GM19328 (cell line): ENCODE data around the gene ABCA3.

Source experiments
- ATAC-seq: cut with Tn5 transposase; IDR thresholded peaks from one replicate; pipeline ENCODE4 v1.9.1; 2021; ENCODE audit warnings: mild to moderate bottlenecking, moderate library complexity; ENCODE audit not compliant: unreplicated experiment

ABCA3 gene

DNA sequence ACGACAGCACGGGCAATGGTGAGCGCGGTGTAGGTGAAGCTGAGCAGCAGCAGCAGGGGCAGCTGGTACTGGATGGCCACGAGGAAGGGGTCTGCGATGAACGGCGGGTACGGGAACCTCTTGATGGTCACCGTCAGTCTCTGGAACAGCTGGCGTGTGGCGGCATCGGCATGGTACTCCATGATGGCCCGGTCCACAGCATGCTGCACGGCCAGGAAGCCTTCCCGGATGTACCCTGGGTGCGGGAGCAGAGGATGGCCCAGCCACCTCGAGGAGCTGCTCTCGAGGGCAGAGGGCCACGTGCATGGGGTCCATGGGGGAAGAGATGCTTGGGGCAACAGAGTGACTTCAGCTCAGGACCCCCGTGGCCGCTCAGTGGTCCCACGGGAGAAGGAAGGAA is 20.9 kb downstream of the ABCA3 start:
- no peak for ATAC-seq

DNA sequence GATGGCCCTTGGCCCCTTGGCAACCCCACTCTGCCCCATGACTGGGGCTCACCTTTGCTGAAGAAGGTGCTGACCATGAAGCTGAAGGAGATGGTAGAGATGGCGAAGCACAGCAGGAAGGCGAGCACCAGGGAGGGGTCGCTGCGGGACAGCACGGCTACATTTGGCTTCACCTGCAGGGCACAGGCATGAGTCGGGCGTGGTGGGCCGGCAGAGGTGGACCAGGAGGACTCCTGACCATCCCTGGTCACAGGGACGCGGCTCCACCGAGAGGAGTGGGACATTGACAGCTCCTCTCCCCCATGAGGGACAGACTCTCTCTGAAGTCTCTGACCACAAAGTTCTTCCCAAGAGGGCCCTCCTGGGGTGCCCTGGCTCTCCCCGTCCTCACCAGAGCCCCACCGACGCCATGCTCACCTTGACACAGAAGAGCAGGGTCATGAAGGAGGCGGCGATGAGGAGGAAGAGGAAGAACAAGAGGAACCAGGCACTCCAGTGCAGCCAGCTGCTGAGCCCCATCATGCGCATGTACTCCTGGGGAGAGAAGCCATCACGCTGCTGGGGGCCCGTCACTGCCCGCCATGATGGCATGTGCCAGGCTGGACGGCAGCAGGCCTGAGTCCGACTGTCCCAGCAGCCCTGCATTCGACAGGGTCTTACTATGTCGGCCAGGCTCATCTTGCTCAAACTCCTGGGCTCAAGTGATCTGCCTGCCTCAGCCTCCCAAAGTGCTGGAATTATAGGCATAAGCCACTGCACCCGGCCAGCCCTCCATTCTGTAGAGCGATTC is 23.1 kb downstream of the ABCA3 start:
- no peak for ATAC-seq

DNA sequence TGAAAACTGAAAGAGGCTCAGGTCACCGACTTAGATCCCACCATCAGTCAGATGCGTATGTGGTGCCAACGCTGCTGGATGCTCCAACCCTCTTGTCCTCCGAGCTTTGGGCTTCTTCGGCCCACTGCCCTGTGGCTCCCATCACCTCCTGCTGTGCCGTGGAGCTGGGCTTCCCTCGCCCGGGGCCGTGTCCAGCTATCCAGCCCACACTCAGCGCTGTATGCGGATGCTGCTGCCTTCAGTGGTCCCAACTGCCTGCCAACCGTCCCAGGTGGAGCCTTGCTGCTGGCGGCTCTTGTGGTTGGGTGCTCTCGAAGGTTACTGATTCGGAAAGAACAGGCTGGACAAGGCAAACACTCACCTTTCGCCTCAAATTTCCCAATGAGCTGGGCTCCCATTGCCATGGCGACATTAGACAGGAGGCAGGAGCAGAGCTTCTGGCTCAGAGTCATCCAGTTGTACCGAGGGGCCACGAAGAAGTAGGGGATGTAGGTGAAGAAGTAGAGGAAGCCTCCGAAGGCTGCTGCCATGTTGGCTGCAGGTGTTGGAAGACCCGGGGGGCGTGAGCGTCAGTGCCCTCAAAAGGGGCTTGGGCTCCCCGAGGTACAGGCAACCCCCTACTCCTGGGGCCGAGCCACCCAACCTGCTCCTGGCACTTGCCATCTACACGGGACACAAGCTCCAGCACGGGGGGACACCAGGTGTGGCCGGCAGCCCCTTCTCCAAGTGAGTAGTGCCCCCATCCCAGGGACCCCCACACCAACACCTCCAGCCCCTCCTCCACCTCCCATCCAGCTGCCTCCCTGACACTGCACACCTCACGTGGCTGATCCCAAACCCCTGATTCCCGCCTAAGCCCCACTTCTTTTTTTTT is 32.2 kb downstream of the ABCA3 start:
- no peak for ATAC-seq

DNA sequence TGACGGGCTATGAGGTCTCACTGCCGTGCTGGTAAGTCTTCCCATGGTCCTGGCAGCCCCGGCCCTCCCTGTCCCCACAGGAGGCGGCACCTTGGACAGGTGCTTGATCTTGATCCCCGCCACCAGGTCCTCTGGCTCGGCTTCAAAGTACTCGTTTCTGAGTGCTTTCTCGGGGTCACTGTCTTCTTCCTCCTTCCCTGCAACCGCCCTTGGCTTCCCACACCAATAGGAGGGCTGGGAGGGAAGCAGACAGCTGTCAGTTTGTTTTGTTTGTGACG is 40.7 kb downstream of the ABCA3 start:
- ATAC-seq: no peak

DNA sequence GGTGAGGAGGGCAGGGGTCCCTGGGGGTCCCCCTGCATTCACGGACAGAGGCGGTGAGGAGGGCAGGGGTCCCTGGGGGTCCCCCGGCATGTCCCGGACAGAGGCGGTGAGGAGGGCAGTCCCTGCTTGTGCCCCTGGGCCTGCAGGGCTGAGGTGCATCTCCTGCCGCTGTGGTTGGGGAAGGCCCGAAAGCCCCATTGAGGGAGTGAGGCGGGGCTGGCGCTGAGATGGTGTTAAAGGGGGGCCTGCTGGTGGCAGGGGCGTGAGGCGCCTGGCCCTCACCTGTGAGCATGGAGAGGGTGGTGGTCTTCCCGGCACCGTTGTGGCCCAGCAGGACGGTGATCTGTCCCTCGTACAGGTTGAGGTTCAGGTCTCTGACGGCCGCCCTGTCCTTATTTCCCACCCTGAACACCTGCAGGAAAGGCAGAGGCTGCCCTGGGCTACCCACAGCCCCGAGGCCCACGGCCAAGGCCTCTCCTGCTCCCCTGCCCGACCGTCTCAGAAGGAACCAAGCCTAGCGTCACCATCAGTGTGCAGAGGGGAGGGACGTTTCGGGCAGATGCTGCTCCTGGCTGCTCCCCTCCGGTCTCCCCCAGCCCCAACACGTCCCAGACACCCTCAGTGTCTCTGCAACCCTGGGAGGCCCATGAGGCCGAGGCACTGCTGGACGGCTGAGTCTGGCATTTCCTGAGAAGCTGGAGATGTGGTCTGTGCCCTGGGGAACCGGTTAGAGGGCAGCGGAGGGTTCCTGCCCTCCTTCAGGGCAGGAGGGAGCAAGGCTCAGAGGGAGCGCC is 41.2 kb downstream of the ABCA3 start:
- no peak for ATAC-seq

DNA sequence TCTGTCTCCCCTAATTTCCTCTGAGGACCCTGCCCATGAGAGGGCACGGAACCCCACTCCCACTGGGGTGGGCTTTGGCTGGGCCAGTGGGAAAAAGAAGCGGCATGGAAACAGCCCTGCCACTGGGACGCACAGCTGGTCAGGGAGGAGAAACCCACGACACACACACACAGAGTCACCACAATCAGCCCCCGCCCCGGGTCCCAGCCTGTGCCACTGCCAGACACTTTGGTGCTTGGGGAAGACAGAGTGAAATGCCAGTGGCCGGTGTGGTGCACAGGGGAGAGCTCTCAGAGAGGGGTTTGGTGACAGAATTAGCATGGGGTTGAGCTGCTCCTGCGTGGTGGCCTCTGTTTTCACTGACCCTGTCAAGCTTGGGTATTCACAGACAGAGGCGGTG is 41.9 kb downstream of the ABCA3 start:
- ATAC-seq: no peak

DNA sequence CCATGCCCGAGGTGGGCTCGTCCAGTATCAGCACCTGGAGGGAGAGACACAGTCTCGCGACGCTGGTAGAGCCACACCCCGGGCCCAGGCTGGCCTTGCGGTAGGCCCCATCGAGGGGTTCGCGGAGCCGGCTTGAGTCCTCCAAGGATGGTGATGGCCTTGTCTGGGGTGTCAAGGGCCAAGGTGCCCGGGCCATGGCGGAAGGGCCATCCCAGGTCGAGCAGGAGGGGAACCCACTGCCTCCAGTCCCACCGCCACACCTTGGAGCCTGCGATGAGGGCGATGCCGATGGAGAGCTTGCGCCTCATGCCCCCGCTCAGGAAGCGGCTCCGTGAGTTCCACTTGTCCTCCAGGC is 43.0 kb downstream of the ABCA3 start:
- no peak for ATAC-seq

DNA sequence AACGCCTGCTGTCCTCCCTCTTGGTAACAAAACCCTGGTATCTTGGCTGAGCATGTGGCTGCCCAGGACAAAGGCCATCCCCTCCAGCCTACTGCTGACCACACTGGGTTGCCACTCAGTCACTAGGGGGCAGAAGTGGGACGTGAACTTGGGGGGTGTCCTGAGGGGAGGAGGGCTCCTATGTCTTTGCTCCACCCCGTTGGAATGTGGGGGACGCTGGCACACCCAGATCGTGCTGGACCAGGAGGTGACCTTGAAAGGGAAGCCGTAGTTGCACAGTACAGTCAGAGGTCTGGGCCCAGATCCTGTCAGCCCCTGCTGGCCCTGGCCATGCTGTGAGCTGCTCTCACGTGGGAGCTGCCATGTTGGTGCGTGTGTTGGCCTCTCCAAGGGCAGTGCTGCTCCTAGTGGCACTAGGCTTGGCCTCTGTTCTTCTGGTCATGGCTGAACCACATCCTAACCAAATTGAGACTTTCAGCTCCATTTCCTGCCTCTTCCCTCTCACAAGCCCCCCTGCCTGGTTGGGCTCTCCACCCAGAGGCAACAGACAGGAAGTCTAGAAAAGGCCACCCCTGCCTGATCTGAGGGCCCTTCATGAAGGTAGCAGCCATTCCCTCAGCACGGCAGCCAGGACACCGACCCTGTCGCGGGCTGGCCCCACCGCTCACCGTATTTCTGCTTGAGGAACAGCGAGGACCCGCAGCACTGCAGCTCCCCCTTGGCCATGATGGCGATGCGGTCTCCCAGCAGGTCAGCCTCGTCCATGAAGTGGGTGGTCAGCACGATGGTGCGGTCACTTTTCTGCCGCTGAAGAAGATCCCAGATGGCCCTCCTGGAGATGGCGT is 43.6 kb downstream of the ABCA3 start:
- ATAC-seq: no peak

DNA sequence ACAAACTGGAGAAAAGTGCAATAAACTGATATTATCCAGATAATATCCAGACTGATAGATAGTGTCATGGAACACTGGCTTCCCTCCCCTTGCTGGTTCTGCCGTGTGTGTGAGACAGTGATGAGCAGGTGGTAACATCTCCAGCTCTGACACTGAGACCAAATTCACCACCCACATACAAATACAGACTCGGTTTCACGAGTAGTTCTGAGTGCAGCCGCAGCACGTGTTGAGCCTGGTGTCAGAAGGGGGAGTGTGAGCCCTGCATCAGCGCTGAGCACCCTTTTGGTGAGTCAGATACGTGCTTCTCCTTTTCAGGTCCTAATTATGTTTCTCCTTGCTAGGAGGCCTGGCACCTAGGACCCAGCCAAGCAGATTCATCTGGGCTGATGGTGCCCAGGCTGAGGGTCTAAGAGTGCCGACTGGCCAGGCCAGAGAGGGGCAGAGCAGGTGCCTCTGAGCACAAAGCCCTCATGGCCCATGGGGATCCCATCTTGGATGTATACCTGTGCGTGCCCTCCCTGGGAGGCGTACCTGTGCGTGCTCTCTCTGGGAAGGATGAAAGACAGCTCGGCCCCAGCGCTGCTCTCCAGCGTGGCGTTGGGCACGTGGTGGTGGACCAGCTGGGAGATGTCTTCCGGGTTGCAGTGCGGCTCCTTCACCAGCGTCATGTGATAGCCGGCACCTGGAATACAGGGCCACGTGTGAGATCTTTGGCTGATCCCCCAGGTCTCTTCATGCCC is 45.3 kb downstream of the ABCA3 start:
- ATAC-seq: peak; percentile 76

DNA sequence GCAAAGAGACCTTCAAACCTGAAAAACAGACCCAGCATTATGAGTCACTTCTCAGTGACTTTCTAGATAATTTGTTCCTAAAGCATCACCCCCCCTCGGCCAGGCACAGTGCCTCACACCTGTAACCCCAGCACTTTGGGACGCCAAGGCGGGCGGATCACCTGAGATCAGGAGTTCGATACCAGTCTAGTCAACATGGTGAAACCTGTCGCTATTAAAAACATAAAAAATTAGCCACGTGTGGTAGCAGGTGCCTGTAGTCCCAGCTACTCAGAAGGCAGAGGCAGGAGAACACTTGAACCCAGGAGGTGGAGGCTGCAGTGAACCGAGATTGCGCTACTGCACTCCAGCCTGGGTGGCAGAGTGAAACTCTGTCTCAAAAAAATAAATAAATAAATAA is 48.3 kb downstream of the ABCA3 start:
- no peak for ATAC-seq

DNA sequence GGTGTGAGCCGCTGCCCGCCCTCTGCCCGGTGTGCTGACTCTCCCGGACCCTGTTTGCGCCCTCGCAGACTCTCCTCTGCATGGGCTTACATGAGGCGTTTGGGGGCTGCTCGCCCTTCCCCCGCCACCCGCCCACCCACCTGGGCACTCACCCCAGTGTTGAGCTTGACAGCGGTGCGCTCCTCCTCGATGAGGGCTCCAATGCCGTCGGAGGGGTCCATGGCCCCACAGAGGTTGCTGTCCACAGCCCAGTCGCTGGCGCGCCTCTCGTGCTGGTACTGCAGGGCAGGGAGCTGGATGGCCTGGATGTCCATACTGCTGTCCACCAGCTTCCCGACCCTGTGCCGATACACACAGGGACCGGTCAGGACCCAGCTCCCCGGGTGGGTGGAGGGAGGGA is 51.2 kb downstream of the ABCA3 start:
- no peak for ATAC-seq

DNA sequence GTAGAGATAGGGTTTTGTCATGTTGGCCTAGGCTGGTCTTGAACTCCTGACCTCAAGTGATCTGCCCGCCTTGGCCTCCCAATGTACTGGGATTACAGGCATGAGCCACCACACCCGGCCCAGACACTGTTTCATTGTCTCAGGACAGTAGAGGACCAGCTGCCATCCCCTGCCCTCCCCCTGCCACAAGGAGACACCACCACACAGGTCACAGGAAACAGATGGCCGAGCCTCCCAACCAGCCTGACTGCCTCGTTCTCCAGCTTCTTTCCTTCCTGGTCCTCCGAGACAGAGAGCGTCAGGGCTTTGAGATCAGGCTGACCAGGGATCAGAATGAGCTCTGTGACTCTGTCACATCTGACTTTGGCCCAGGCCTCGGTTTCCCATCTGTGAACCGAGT is 51.8 kb downstream of the ABCA3 start:
- ATAC-seq: no peak

DNA sequence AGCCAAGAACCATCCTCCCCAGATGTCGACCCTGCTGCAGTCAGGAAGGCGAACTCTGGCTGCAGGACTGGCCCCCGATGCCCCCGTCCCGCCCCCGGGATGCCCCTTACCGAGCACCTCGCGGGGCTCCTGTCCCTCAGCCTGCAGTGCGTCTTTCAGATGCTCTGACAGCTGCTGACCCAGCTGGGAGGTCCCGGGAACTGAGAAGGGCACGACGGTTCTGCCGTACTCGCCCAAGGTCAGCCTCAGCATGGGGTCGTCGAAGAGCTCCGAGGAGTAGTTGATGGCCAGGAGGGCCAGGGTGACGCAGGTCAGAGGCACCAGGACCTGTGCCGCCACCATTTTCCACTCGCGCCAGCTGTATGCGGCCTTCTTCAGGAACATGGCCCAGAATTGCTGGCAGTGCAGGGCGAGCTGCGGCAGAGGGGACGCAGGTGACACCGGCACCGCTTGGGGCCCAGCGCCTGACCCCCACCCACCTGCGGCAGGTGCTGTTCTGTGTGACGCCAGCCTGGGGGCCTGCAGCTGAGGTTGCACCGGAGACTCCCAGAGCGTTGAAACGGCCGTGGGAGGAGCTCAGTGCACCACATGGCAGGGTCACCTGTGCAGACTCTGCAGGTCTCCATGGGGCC is 52.5 kb downstream of the ABCA3 start:
- no peak for ATAC-seq

DNA sequence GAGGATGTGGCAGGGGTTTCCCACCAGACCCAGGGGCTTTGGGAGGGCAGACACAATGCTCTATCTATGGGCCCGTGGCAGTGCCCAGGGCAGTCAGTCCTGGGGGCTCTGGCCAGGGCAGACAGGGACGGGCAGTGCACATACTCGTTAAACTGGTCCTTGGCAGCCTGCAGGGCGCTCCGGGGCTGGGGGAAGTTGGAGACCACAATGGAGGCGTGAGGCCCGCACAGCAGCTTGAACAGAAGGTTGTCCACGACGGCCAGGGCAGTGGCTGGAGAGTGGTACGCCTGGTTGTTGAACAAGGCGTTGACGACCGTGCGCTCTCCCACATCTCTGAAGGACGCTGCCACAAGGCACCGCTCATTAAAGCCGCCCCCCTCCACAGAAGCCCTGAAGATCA is 54.0 kb downstream of the ABCA3 start:
- no peak for ATAC-seq

DNA sequence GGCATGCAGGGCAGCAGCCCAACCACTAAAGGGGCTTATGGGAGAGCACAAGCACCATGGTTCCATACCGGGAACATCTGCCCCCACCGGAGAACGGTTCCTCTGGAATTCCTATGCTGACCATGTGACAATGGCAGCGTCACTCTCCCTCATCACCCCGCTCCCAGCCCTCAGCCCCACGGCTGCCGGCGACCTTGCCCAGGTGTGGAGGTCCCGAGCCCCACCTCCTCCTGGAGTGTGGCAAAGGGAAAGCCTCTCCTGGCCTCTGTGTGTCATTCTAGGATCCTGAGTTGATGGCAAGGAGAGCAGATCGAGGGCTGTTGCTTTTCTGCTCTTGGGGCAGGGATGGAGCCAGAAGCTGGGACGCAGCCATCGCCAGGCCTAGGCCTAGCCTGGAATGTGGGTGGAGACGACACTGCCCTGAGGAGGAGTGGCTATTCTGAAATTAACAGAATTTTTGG is 54.8 kb downstream of the ABCA3 start:
- no peak for ATAC-seq

DNA sequence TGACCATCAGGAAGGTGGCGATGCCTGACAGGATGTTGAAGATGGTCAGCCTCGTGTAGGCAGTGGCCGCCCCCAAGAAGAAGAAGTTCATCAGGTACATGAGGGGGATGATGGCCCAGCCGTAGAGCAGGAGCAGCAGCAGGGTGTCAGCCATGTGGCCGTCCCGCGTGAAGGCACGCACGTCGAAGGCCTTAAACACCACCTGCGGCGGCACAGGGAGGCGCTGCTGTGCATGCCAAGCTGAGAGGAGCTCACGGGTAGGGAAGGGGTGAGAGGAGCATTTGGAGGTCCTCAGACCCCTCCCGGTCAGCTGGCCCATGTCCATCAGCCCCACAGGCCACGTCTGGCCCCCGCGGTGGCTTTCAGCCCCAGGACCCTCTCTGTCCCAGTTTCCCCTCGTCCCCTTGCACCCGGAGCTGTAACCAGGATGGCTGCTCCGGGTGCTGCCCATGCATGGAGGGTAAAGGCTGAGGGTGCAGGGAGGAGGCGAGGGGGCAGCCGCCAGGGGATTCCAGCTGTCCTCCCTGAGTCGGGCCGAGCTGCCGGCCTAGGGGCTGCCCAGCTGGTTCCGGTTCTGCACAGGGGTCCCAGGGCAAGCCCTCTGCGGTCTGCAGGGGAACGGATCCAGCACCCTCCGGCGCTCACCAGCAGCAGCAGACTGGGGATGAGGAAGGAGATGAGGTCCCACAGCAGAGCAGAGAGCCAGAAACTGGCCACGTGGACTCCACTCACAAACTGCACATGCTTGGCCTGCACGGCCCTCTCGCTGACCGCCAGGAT is 55.5 kb downstream of the ABCA3 start:
- no peak for ATAC-seq

DNA sequence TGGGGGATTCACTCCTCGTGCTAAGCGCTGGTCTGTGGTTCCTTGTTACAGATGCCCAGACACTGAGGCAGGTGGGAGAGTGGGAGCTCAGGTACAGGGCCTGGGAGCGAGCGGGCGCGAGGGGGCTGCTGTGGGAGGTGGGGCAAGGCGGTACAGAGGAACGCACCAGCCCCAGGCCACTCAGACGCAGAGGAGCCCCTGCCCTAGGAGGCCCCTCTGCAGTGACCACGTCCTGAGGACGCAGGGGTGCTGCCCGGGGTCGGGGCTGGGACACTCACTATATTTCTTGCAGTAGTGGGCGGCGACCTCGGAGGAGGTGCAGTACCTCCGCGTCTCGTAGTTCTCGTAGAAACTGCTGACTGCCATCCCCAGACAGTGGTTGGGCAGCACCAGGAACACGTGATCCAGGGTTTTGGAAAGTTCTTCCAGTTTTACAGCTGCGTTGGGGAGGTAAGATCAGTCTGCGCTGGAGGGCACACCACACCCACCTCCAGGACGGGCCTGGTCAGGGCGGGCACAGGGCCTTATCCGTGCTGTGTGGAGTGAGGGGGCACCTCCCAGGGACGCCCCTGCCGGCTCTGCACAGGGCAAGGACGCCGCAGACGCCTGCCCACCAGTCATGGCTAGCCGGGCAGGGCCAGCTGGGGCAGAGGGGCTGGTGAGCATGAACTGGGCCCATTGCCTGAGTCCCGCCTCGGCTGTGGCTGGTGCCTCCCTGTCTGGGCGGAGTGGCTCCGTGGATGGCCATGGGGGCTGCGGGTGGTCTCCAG is 56.3 kb downstream of the ABCA3 start:
- no peak for ATAC-seq
